ENCODE results near the gene GPR137B. TPM values are rescaled to one million over a fixed set of nuclear protein-coding genes. Genes with fewer than 3 reads are reported as not detected.
"Not testable (repeated sequence)": the region's sequence is repeated elsewhere in the genome, so short reads cannot be mapped to it uniquely, and the experiment has no call there.

GPR137B gene, protein sequence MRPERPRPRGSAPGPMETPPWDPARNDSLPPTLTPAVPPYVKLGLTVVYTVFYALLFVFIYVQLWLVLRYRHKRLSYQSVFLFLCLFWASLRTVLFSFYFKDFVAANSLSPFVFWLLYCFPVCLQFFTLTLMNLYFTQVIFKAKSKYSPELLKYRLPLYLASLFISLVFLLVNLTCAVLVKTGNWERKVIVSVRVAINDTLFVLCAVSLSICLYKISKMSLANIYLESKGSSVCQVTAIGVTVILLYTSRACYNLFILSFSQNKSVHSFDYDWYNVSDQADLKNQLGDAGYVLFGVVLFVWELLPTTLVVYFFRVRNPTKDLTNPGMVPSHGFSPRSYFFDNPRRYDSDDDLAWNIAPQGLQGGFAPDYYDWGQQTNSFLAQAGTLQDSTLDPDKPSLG
- 1.9 TPM for polyA plus RNA-seq (2013, experiment 1 of 2)
- 2.0 TPM for polyA plus RNA-seq (2013, experiment 2 of 2)

DNA sequence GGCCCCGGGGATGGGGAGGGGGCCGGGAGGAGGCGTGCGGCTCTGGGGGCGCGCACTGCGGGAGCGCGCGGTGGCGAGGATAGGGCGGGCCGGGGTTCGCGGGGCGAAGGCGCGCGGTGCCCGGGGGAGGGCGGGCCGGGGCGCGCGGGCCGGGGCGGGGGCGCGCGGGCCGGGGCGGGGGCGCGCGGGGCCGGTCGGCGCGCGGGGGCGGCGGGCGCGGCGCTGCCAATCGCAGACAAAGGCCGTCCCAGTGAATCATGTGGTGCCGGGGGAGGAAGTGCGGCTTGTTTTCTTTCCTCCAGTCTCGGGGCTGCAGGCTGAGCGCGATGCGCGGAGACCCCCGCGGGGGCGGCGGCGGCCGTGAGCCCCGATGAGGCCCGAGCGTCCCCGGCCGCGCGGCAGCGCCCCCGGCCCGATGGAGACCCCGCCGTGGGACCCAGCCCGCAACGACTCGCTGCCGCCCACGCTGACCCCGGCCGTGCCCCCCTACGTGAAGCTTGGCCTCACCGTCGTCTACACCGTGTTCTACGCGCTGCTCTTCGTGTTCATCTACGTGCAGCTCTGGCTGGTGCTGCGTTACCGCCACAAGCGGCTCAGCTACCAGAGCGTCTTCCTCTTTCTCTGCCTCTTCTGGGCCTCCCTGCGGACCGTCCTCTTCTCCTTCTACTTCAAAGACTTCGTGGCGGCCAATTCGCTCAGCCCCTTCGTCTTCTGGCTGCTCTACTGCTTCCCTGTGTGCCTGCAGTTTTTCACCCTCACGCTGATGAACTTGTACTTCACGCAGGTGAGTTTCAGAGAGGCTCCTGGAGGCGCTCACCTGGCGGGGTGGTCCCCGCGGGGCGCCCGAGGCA lies at the start of gene GPR137B:
TSS of gene GPR137B (plus strand) at position 287 of the 851 bp plus-strand sequence. CDS start at position 371, 84 bp downstream.
- no peak within 1 kb of the TSS for H4K8ac ChIP-seq (ENCODE audit: low read depth, low read length)
- no CpG with 5 or more reads among the region's 105 CpGs for WGBS (ENCODE audit: extremely low coverage, insufficient coverage, low lambda C conversion rate)
- no peaks in the 10 kb centered on the region for H3K4me1 ChIP-seq (ENCODE audit: control insufficient read depth, low read depth, low read length)
- no peaks in the 10 kb centered on the region for H3K36me3 ChIP-seq (ENCODE audit: control insufficient read depth, insufficient read depth, low read length)
- peak within 1 kb of the TSS; percentile 48 for H3K4me2 ChIP-seq (ENCODE audit: low read length)
- H3K23ac ChIP-seq (ENCODE audit: low read length): no peak within 1 kb of the TSS
- H3K27ac ChIP-seq (ENCODE audit: low read depth, low read length): no peak within 1 kb of the TSS
- H3K9ac ChIP-seq (ENCODE audit: low read length): peak within 1 kb of the TSS; percentile 39
- H3K56ac ChIP-seq (ENCODE audit: low read length): peak within 1 kb of the TSS; percentile 54
- H3K4me3 ChIP-seq (ENCODE audit: low read length): peak within 1 kb of the TSS; percentile 2
- peak within 1 kb of the TSS; percentile 29 for H2BK120ac ChIP-seq (ENCODE audit: low read depth, low read length)
- H3K79me1 ChIP-seq (ENCODE audit: low read length): no peaks in the 10 kb centered on the region
- H2BK5ac ChIP-seq (ENCODE audit: low read length): no peak within 1 kb of the TSS
- H3K4ac ChIP-seq (ENCODE audit: low read depth, low read length): peak within 1 kb of the TSS; percentile 22
- H2BK15ac ChIP-seq (replicated peaks; ENCODE audit: low read depth): no peak within 1 kb of the TSS
- H2AK5ac ChIP-seq (ENCODE audit: low read length): no peak within 1 kb of the TSS
- no peak within 1 kb of the TSS for H4K5ac ChIP-seq (ENCODE audit: low read length)
- peak; percentile 47 for DNase-seq
- H3K79me2 ChIP-seq (ENCODE audit: control insufficient read depth, insufficient read depth, low read length): no peaks in the 10 kb centered on the region
- H3K18ac ChIP-seq (ENCODE audit: low read length): peak within 1 kb of the TSS; percentile 72
- peaks cover 37% of the 10 kb centered on the region for H3K27me3 ChIP-seq (ENCODE audit: insufficient read depth, low read length, poor library complexity)

DNA sequence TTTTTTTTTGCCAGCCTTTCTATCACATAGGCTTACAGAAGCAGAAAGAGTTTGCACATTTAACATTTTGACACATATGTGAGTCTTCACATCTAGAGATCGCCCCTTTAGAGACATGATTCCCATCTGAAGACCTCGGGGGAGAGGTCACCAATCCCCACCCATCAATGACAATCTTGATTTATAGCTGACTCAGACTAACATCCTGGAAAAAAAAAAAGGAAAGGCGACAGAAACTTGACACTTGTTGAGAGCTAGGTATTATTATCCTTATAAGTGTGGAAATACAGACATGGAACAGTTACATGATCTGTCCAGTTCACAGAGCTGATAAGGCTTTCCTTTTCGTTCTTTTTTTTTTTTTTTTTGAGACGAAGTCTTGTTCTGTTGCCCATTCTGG lies 49.4 kb upstream of the GPR137B start:
- H3K36me3 ChIP-seq (ENCODE audit: control insufficient read depth, insufficient read depth, low read length): no peaks in the 10 kb centered on the region

DNA sequence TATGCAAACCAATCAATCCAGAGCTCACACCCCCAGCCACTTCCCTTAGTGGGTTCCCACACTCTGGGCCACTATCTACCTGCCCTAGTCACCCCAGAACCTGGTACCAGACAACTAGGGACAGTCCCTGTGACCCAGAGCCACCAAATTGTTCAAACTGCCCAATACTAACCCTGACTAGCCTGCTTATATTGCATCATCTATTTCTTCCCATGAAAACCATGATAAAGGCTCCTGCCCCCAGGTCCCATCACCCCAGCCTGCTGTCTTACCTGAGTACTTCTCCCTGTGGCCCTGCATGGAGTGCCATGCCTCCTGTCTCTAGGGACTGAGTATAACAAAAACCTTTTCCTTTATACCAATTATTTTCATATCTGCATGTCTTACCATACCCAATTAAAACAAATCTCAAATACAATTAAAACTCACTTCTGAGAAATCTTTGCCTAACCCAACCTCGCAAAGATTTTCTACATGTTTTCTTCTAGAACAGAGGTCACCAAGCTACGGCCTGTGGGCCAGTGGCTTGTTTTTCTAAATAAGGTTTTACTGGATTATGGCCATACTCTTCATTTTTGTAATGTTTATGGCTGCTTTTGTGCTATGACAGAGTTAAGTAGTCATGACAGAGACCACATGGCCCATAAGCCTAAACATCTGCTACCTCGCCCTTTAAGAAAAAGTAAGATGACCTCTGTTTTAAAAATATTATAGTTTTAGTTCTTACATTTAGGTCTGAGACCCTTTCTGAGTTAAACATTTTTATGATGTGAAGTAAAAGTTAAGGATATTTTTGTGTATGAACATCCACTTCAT lies 46.4 kb upstream of the GPR137B start:
- H4K5ac ChIP-seq (ENCODE audit: low read length): no peak overlapping the region
- H3K18ac ChIP-seq (ENCODE audit: low read length): no peak overlapping the region
- no peak overlapping the region for H4K8ac ChIP-seq (ENCODE audit: low read depth, low read length)
- no peaks in the 10 kb centered on the region for H3K79me1 ChIP-seq (ENCODE audit: low read length)
- no peak overlapping the region for H3K4me3 ChIP-seq (ENCODE audit: low read length)
- H3K9ac ChIP-seq (ENCODE audit: low read length): no peak overlapping the region
- no peaks in the 10 kb centered on the region for H3K79me2 ChIP-seq (ENCODE audit: control insufficient read depth, insufficient read depth, low read length)
- no peak overlapping the region for H3K56ac ChIP-seq (ENCODE audit: low read length)
- no peak overlapping the region for H3K4me2 ChIP-seq (ENCODE audit: low read length)
- H2AK5ac ChIP-seq (ENCODE audit: low read length): no peak overlapping the region
- no peak overlapping the region for H2BK5ac ChIP-seq (ENCODE audit: low read length)
- H2BK15ac ChIP-seq (replicated peaks; ENCODE audit: low read depth): no peak overlapping the region
- H3K4ac ChIP-seq (ENCODE audit: low read depth, low read length): no peak overlapping the region
- H3K4me1 ChIP-seq (ENCODE audit: control insufficient read depth, low read depth, low read length): no peaks in the 10 kb centered on the region
- no peak overlapping the region for H3K23ac ChIP-seq (ENCODE audit: low read length)
- WGBS (ENCODE audit: extremely low coverage, insufficient coverage, low lambda C conversion rate): 100% methylated on average over 1 of the region's 3 CpGs
- H3K36me3 ChIP-seq (ENCODE audit: control insufficient read depth, insufficient read depth, low read length): no peaks in the 10 kb centered on the region
- H2BK120ac ChIP-seq (ENCODE audit: low read depth, low read length): no peak overlapping the region
- no peak for DNase-seq
- H3K27ac ChIP-seq (ENCODE audit: low read depth, low read length): no peak overlapping the region
- H3K27me3 ChIP-seq (ENCODE audit: insufficient read depth, low read length, poor library complexity): no peaks in the 10 kb centered on the region

More for the DNA sequence above, 49.4 kb upstream of the GPR137B start:
- Histone ChIP-seq H2BK120ac (ENCODE audit: low read depth, low read length) (no peak overlapping the region), H3K79me1 (ENCODE audit: low read length) (no peaks in the 10 kb centered on the region), H2AK5ac (ENCODE audit: low read length) (no peak overlapping the region), H3K27me3 (ENCODE audit: insufficient read depth, low read length, poor library complexity) (no peaks in the 10 kb centered on the region), H3K56ac (ENCODE audit: low read length) (no peak overlapping the region), H3K27ac (ENCODE audit: low read depth, low read length) (no peak overlapping the region), H3K4me1 (ENCODE audit: control insufficient read depth, low read depth, low read length) (no peaks in the 10 kb centered on the region), H3K23ac (ENCODE audit: low read length) (no peak overlapping the region), H2BK15ac (replicated peaks; ENCODE audit: low read depth) (no peak overlapping the region), H3K18ac (ENCODE audit: low read length) (no peak overlapping the region), H4K5ac (ENCODE audit: low read length) (no peak overlapping the region), H3K79me2 (ENCODE audit: control insufficient read depth, insufficient read depth, low read length) (no peaks in the 10 kb centered on the region), H3K9ac (ENCODE audit: low read length) (no peak overlapping the region), H3K4me2 (ENCODE audit: low read length) (no peak overlapping the region), H4K8ac (ENCODE audit: low read depth, low read length) (no peak overlapping the region), H2BK5ac (ENCODE audit: low read length) (no peak overlapping the region), H3K4me3 (ENCODE audit: low read length) (no peak overlapping the region), H3K4ac (ENCODE audit: low read depth, low read length) (no peak overlapping the region)
- no peak for DNase-seq
- no CpG with 5 or more reads among the region's 5 CpGs for WGBS (ENCODE audit: extremely low coverage, insufficient coverage, low lambda C conversion rate)

DNA sequence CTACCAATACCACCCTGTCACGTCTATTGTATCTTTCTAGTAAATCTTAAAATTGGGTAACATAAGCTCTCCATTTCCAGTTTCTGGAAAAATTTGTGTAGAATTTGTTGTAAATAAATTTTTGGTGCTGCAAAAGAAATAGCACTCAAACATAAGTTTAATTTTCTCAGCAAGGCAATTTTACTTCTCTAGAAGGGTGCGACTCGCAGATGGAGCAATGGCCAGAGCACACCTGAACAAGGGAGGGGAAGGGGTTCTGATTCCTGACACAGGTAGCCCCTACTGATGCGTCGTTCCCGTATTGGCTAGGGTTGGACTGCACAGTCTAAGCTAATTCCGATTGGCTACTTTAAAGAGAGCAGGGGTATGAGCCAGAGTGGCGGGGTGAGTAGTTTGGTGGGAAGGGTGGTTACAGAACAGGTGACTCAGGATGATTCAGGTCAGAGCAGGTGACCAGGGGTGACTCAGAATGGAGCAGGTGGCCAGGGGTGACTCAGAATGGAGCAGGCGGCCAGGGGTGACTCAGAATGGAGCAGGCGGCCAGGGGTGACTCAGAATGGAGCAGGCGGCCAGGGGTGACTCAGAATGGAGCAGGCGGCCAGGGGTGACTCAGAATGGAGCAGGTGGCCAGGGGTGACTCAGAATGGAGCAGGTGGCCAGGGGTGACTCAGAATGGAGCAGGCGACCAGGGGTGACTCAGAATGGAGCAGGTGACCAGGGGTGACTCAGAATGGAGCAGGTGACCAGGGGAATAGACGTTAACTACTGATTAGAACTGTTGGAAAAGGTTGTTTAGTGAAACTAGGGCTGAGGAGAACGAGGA lies 45.5 kb upstream of the GPR137B start:
- H4K8ac ChIP-seq (ENCODE audit: low read depth, low read length); H3K4me2 ChIP-seq (ENCODE audit: low read length); H3K18ac ChIP-seq (ENCODE audit: low read length); H3K9ac ChIP-seq (ENCODE audit: low read length); H3K4me3 ChIP-seq (ENCODE audit: low read length); H3K27me3 ChIP-seq (ENCODE audit: insufficient read depth, low read length, poor library complexity); H2BK5ac ChIP-seq (ENCODE audit: low read length); H2BK15ac ChIP-seq (replicated peaks; ENCODE audit: low read depth); H3K23ac ChIP-seq (ENCODE audit: low read length); H3K56ac ChIP-seq (ENCODE audit: low read length); H4K5ac ChIP-seq (ENCODE audit: low read length); H2AK5ac ChIP-seq (ENCODE audit: low read length); H3K4me1 ChIP-seq (ENCODE audit: control insufficient read depth, low read depth, low read length); H2BK120ac ChIP-seq (ENCODE audit: low read depth, low read length); H3K4ac ChIP-seq (ENCODE audit: low read depth, low read length); H3K27ac ChIP-seq (ENCODE audit: low read depth, low read length); H3K79me2 ChIP-seq (ENCODE audit: control insufficient read depth, insufficient read depth, low read length); H3K79me1 ChIP-seq (ENCODE audit: low read length); H3K36me3 ChIP-seq (ENCODE audit: control insufficient read depth, insufficient read depth, low read length): not testable (repeated sequence)
- DNase-seq: peak; percentile 98
- WGBS (ENCODE audit: extremely low coverage, insufficient coverage, low lambda C conversion rate): no CpG with 5 or more reads among the region's 15 CpGs

DNA sequence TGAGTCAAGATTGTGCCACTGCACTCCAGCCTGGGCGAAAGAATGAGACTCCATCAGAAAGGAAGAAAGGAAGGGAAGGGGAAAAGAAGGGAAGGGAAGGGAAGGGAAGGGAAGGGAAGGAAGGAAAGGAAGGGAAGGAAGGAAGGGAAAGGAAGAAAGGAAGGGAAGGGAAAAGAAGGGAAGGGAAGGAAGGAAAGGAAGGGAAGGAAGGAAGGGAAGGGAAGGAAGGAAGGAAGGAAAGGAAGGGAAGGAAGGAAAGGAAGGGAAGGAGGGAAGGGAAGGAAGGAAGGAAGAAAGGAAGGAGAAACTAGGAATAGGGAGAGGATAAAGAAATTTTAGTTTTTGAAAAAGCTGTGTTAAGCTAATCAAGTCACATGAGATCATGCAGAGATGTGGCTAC lies 44.1 kb upstream of the GPR137B start:
- Histone ChIP-seq H3K4me3 (ENCODE audit: low read length) (no peak overlapping the region), H3K18ac (ENCODE audit: low read length) (no peak overlapping the region), H3K23ac (ENCODE audit: low read length) (no peak overlapping the region), H3K4ac (ENCODE audit: low read depth, low read length) (no peak overlapping the region), H4K5ac (ENCODE audit: low read length) (no peak overlapping the region), H3K9ac (ENCODE audit: low read length) (no peak overlapping the region), H3K27me3 (ENCODE audit: insufficient read depth, low read length, poor library complexity) (no peaks in the 10 kb centered on the region), H2AK5ac (ENCODE audit: low read length) (no peak overlapping the region), H3K79me2 (ENCODE audit: control insufficient read depth, insufficient read depth, low read length) (no peaks in the 10 kb centered on the region), H3K27ac (ENCODE audit: low read depth, low read length) (no peak overlapping the region), H3K4me2 (ENCODE audit: low read length) (no peak overlapping the region), H3K4me1 (ENCODE audit: control insufficient read depth, low read depth, low read length) (no peaks in the 10 kb centered on the region), H4K8ac (ENCODE audit: low read depth, low read length) (no peak overlapping the region), H2BK15ac (replicated peaks; ENCODE audit: low read depth) (no peak overlapping the region), H2BK5ac (ENCODE audit: low read length) (no peak overlapping the region), H2BK120ac (ENCODE audit: low read depth, low read length) (no peak overlapping the region), H3K56ac (ENCODE audit: low read length) (no peak overlapping the region), H3K36me3 (ENCODE audit: control insufficient read depth, insufficient read depth, low read length) (no peaks in the 10 kb centered on the region), H3K79me1 (ENCODE audit: low read length) (no peaks in the 10 kb centered on the region)
- no peak for DNase-seq
- WGBS (ENCODE audit: extremely low coverage, insufficient coverage, low lambda C conversion rate): no CpG with 5 or more reads among the region's 1 CpG

Data from mesendoderm (in vitro differentiated cells).